HG03354 (cell line): ENCODE data around the gene OTOG.
"Not testable (repeated sequence)": the region's sequence is repeated elsewhere in the genome, so short reads cannot be mapped to it uniquely, and the experiment has no call there.

Source experiments
- ATAC-seq: cut with Tn5 transposase; IDR thresholded peaks from one replicate; pipeline ENCODE4 v1.9.1; 2021; ENCODE audit warnings: mild to moderate bottlenecking; ENCODE audit not compliant: unreplicated experiment, poor library complexity, severe bottlenecking

The OTOG gene

GRCh38 chr11:17610085-17610894, 63.2 kb downstream of the OTOG start:
- no peak for ATAC-seq

GRCh38 chr11:17611049-17611448, 64.0 kb downstream of the OTOG start:
- ATAC-seq: no peak

- no peak for ATAC-seq
Observed at GRCh38 chr11:17611503-17612220, 64.6 kb downstream of the OTOG start.

- no peak for ATAC-seq
Observed at GRCh38 chr11:17612221-17613188, 65.4 kb downstream of the OTOG start.

- no peak for ATAC-seq
Observed at GRCh38 chr11:17613428-17613962, 66.4 kb downstream of the OTOG start.

GRCh38 chr11:17613983-17614382, 66.9 kb downstream of the OTOG start:
- ATAC-seq: no peak

GRCh38 chr11:17622711-17623110, 75.7 kb downstream of the OTOG start:
- ATAC-seq: not testable (repeated sequence)

- no peak for ATAC-seq
Observed at GRCh38 chr11:17629113-17629512, 82.1 kb downstream of the OTOG start.

- no peak for ATAC-seq
Observed at GRCh38 chr11:17630936-17631335, 83.9 kb downstream of the OTOG start.

GRCh38 chr11:17631702-17632365, 84.8 kb downstream of the OTOG start:
- no peak for ATAC-seq

GRCh38 chr11:17633279-17633986, 86.4 kb downstream of the OTOG start:
- ATAC-seq: no peak

- no peak for ATAC-seq
Observed at GRCh38 chr11:17633987-17634775, 87.1 kb downstream of the OTOG start.

GRCh38 chr11:17634776-17635550, 87.9 kb downstream of the OTOG start:
- ATAC-seq: no peak

GRCh38 chr11:17635551-17635938, 88.5 kb downstream of the OTOG start:
- no peak for ATAC-seq

- ATAC-seq: no peak
Observed at GRCh38 chr11:17636721-17637120, 89.7 kb downstream of the OTOG start.

- no peak for ATAC-seq
Observed at GRCh38 chr11:17637901-17638300, 90.8 kb downstream of the OTOG start.

GRCh38 chr11:17638311-17638710, 91.3 kb downstream of the OTOG start:
- no peak for ATAC-seq
